DOHH2 (cell line): ENCODE data around the gene KIAA0040.

ENCODE experiments used
- EZH2phosphoT487 ChIP-seq: fragments of 200-600 bp; sonication (generic); IDR thresholded peaks from 2 replicates; pipeline ENCODE4 v1.6.1; 2017; ENCODE audit warnings: borderline replicate concordance, mild to moderate bottlenecking, antibody characterized with exemption, low read length, moderate library complexity, mixed read lengths
- TF ChIP-seq, protein P1 (sequence below): fragments of 200-600 bp; sonication (generic); IDR thresholded peaks from one replicate; pipeline ENCODE4 v1.5.1; 2014; ENCODE audit warnings: antibody characterized with exemption, mild to moderate bottlenecking, low read depth, low read length; ENCODE audit not compliant: poor library complexity, severe bottlenecking

DNA sequence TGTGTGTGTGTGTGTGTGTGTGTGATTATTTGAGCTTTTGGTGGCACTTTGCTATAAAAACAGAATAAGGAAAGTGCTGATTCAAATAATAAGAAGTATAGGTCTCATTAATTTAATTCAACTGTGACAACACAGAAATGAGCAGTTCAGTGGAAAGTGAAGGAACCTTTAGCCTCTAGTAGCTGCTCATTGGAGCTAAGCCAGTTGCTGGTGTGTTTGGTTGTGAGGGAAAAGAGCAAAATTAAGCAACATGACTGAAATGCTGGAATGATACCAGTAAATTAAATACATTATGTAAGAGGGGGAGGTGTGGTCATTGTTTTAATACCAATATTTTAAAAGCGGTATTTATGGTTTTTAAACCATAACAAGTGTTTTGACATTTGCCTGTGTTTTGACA, 55.2 kb downstream of the KIAA0040 start:
- TF ChIP-seq, protein P1, sequence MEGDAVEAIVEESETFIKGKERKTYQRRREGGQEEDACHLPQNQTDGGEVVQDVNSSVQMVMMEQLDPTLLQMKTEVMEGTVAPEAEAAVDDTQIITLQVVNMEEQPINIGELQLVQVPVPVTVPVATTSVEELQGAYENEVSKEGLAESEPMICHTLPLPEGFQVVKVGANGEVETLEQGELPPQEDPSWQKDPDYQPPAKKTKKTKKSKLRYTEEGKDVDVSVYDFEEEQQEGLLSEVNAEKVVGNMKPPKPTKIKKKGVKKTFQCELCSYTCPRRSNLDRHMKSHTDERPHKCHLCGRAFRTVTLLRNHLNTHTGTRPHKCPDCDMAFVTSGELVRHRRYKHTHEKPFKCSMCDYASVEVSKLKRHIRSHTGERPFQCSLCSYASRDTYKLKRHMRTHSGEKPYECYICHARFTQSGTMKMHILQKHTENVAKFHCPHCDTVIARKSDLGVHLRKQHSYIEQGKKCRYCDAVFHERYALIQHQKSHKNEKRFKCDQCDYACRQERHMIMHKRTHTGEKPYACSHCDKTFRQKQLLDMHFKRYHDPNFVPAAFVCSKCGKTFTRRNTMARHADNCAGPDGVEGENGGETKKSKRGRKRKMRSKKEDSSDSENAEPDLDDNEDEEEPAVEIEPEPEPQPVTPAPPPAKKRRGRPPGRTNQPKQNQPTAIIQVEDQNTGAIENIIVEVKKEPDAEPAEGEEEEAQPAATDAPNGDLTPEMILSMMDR: no peak
- no peak for TF ChIP-seq EZH2phosphoT487
